Measurements from ENCODE around the gene UGT1A5. TPM values are rescaled to one million over a fixed set of nuclear protein-coding genes. Genes with fewer than 3 reads are reported as not detected.

Gene UGT1A5
- total and polyA plus RNA-seq, 2 of the 8 experiments (the other 6 are each of a cell fraction or from before 2014, with no cell fraction given) = not detected

DNA sequence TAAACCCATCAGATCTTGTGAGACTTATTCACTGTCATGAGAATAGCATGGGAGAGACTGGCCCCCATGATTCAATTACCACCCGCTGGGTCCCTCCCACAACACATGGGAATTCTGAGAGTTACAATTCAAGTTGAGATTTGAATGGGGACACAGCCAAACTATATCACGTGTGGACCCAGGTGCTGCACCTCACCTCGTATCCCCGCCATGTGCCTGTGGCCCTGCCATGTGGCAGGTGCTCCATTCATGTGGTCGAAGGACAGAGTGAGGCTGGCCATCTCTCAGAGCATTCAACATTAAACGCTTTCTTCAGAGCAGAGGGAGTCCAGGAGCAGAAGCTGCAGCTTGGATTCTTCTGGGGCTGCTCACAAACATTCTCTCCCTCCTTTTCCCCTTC lies 97.7 kb downstream of the UGT1A5 start:
- no peak overlapping the region for H4K5ac ChIP-seq (ENCODE audit: insufficient read length, low read depth, low read length)
- no peak overlapping the region for H2BK12ac ChIP-seq (ENCODE audit: low read depth, low read length)
- no peak overlapping the region for H3K14ac ChIP-seq (ENCODE audit: insufficient read length)
- H3K18ac ChIP-seq (ENCODE audit: extremely low read depth, low read length) = no peak overlapping the region
- H3K4me2 ChIP-seq (ENCODE audit: insufficient read depth in 1 of 2, low read depth in 2 of 2, low read length in 2 of 2) = no peak overlapping the region
- H2BK15ac ChIP-seq (ENCODE audit: low read length) = no peak overlapping the region
- no peak overlapping the region for H2BK20ac ChIP-seq (ENCODE audit: low read length)
- CTCF ChIA-PET (ENCODE audit: partially characterized antibody) = no interaction called here
- H4K20me1 ChIP-seq (replicated peaks in 1 of 2; ENCODE audit: control insufficient read depth in 1 of 2, insufficient read depth in 2 of 2, low read length in 2 of 2) = no peaks in the 10 kb centered on the region
- H3K79me2 ChIP-seq (ENCODE audit: control insufficient read depth in 1 of 2, insufficient read depth in 2 of 2, low read length in 2 of 2) = no peaks in the 10 kb centered on the region
- no peak overlapping the region for H4K91ac ChIP-seq (replicated peaks; ENCODE audit: insufficient read length, low read length)
- no peaks in the 10 kb centered on the region for H3K79me1 ChIP-seq (ENCODE audit: low read depth, low read length)
- FAIRE-seq (no peak), DNase-seq (ENCODE audit: low read depth in 1 of 2, low spot score in 2 of 2) (no peak)
- H3K27me3 ChIP-seq (replicated peaks in 1 of 4; ENCODE audit: control insufficient read depth in 3 of 4, extremely low read depth in 1 of 4, insufficient read depth in 3 of 4, low read length in 3 of 4) = no peaks in the 10 kb centered on the region
- TF ChIP-seq SP2 (IDR thresholded peaks at IDR 0.05; ENCODE audit: low read length) (no peak), EGR1 (IDR thresholded peaks at IDR 0.05; ENCODE audit: borderline replicate concordance, low read depth, low read length) (no peak), BCL11A (IDR thresholded peaks at IDR 0.05; ENCODE audit: low read depth in 2 of 2, low read length in 2 of 2) (no peak), EZH2 (IDR thresholded peaks at IDR 0.05; ENCODE audit: low read depth, low read length, severe bottlenecking) (no peak), NRF1 (IDR thresholded peaks at IDR 0.05; ENCODE audit: low read depth, low read length) (no peak), PHF8 (conservative IDR thresholded peaks at IDR 0.05; ENCODE audit: low read depth, low read length) (no peak), SRF (IDR thresholded peaks at IDR 0.05; ENCODE audit: low read depth, low read length) (no peak), KDM5A (IDR thresholded peaks at IDR 0.05; ENCODE audit: low read length) (no peak), CHD1 (IDR thresholded peaks at IDR 0.05; ENCODE audit: low read depth, low read length) (no peak), SP4 (IDR thresholded peaks at IDR 0.05; ENCODE audit: low read length) (no peak)
- TF ChIP-seq, protein P1, sequence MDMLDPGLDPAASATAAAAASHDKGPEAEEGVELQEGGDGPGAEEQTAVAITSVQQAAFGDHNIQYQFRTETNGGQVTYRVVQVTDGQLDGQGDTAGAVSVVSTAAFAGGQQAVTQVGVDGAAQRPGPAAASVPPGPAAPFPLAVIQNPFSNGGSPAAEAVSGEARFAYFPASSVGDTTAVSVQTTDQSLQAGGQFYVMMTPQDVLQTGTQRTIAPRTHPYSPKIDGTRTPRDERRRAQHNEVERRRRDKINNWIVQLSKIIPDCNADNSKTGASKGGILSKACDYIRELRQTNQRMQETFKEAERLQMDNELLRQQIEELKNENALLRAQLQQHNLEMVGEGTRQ (IDR thresholded peaks at IDR 0.05; ENCODE audit: low read length) = no peak
- H3K4me1 ChIP-seq (replicated peaks in 1 of 4; ENCODE audit: control insufficient read depth in 3 of 4, insufficient read depth in 4 of 4, low read length in 3 of 4) = no peaks in the 10 kb centered on the region
- H3K23ac ChIP-seq (ENCODE audit: insufficient read length) = no peak overlapping the region
- no peak overlapping the region for H2BK120ac ChIP-seq (replicated peaks; ENCODE audit: low read depth, low read length)
- no peak overlapping the region for H3K4ac ChIP-seq (replicated peaks; ENCODE audit: insufficient read length, low read depth, low read length)
- POLR2A ChIA-PET (ENCODE audit: partially characterized antibody) = no interaction called here
- H2AK5ac ChIP-seq (ENCODE audit: low read depth, low read length) = no peak overlapping the region
- H3K27ac ChIP-seq (ENCODE audit: low read depth, low read length) = no peak overlapping the region
- H3K36me3 ChIP-seq (ENCODE audit: control insufficient read depth in 2 of 4, insufficient read depth in 4 of 4, low read length in 3 of 4) = no peaks in the 10 kb centered on the region
- no peaks in the 10 kb centered on the region for H3K9me3 ChIP-seq (ENCODE audit: insufficient read depth in 2 of 2, low read depth in 1 of 2, low read length in 1 of 2)
- 91% methylated on average over 6 of the region's 6 CpGs; no CpG with 5 or more reads in 1 of the 2 experiments for WGBS, 2 experiments (ENCODE audit: extremely low coverage in 1 of 2, insufficient coverage in 1 of 2, insufficient read length in 1 of 2, insufficient replicate concordance in 2 of 2, low coverage in 1 of 2, low lambda C conversion rate in 2 of 2, missing lambda C conversion rate in 1 of 2)
- no peak overlapping the region for H2BK5ac ChIP-seq (ENCODE audit: low read depth, low read length)
- no peak overlapping the region for H3K4me3 ChIP-seq (ENCODE audit: extremely low read depth in 1 of 4, insufficient read depth in 2 of 4, low read depth in 3 of 4, low read length in 4 of 4)
- no peak overlapping the region for H2AFZ ChIP-seq (ENCODE audit: low read length)
- H3K23me2 ChIP-seq (ENCODE audit: low read depth, low read length) = no peaks in the 10 kb centered on the region
- no peak overlapping the region for H3K9ac ChIP-seq (replicated peaks in 1 of 4; ENCODE audit: extremely low read depth in 1 of 4, low read depth in 3 of 4, low read length in 3 of 4)
- H4K8ac ChIP-seq (ENCODE audit: extremely low read depth, insufficient read depth, low read length) = no peak overlapping the region
- no peak overlapping the region for H3K56ac ChIP-seq (replicated peaks; ENCODE audit: insufficient read length, low read depth, low read length)

Measured in H1 (cell line).